DOHH2 (cell line): ENCODE data around the gene EHBP1L1.
A peak's percentile ranks its signal among the peaks of the same experiment; 100 is the strongest.

Experiments
- H3F3A ChIP-seq: fragments of 200-600 bp; sonication (generic), shearing (Covaris generic); 2 replicates; pipeline ENCODE4 v1.6.0; 2016; ENCODE audit warnings: antibody characterized with exemption, mild to moderate bottlenecking; ENCODE audit not compliant: control insufficient read depth, insufficient read depth
- H3K27ac ChIP-seq: fragments of 200-600 bp; sonication (generic); 2 replicates; pipeline ENCODE4 v1.5.1; 2014; ENCODE audit warnings: low read depth, mild to moderate bottlenecking, low read length, moderate library complexity
- H3K27me3 ChIP-seq: fragments of 200-600 bp; sonication (generic); 2 replicates; pipeline ENCODE4 v1.6.1; 2014; ENCODE audit warnings: mild to moderate bottlenecking, low read length, mixed read lengths; ENCODE audit not compliant: control insufficient read depth
- H3K36me3 ChIP-seq: fragments of 200-600 bp; sonication (generic); 2 replicates; pipeline ENCODE4 v1.6.1; 2014; ENCODE audit warnings: mild to moderate bottlenecking, low read length, moderate library complexity, mixed read lengths; ENCODE audit not compliant: control insufficient read depth
- H3K4me1 ChIP-seq: fragments of 200-600 bp; sonication (generic); 2 replicates; pipeline ENCODE4 v1.6.1; 2014; ENCODE audit warnings: mild to moderate bottlenecking, low read length, mixed read lengths; ENCODE audit not compliant: control insufficient read depth
- H3K4me2 ChIP-seq: fragments of 200-600 bp; sonication (generic); 2 replicates; pipeline ENCODE4 v1.6.0; 2014; ENCODE audit warnings: mild to moderate bottlenecking, low read length, moderate library complexity
- H3K4me3 ChIP-seq: fragments of 200-600 bp; sonication (generic); 2 replicates; pipeline ENCODE4 v1.5.1; 2014; ENCODE audit warnings: mild to moderate bottlenecking, low read length, mixed read lengths
- H3K79me2 ChIP-seq: fragments of 200-600 bp; sonication (generic); 2 replicates; pipeline ENCODE4 v1.6.1; 2014; ENCODE audit warnings: mild to moderate bottlenecking, low read length, mixed read lengths; ENCODE audit not compliant: control insufficient read depth
- H3K9me2 ChIP-seq: fragments of 200-600 bp; sonication (generic); replicated peaks from 2 replicates; pipeline ENCODE4 v1.6.1; 2014; ENCODE audit warnings: mild to moderate bottlenecking, low read length, mixed read lengths; ENCODE audit not compliant: control insufficient read depth
- H3K9me3 ChIP-seq: fragments of 200-600 bp; sonication (generic); 2 replicates; pipeline ENCODE4 v1.6.1; 2014; ENCODE audit warnings: antibody characterized with exemption, low read length, mixed read lengths; ENCODE audit not compliant: control insufficient read depth, insufficient read depth
- H4K20me1 ChIP-seq: fragments of 200-600 bp; sonication (generic); 2 replicates; pipeline ENCODE4 v1.6.0; 2014; ENCODE audit warnings: low read depth, mild to moderate bottlenecking, antibody characterized with exemption, low read length, moderate library complexity; ENCODE audit not compliant: control insufficient read depth, insufficient read depth
- CTCF ChIP-seq: fragments of 200-600 bp; sonication (generic); IDR thresholded peaks from one replicate; pipeline ENCODE4 v1.5.1; 2014; ENCODE audit warnings: antibody characterized with exemption, mild to moderate bottlenecking, low read depth, low read length; ENCODE audit not compliant: poor library complexity, severe bottlenecking
- EZH2phosphoT487 ChIP-seq: fragments of 200-600 bp; sonication (generic); IDR thresholded peaks from 2 replicates; pipeline ENCODE4 v1.6.1; 2017; ENCODE audit warnings: borderline replicate concordance, mild to moderate bottlenecking, antibody characterized with exemption, low read length, moderate library complexity, mixed read lengths

The EHBP1L1 gene

GRCh38 chr11:65556470-65557279 lies 19.2 kb upstream of the EHBP1L1 start:
- Histone ChIP-seq H4K20me1 (no peaks in the 10 kb centered on the region), H3K9me3 (no peaks in the 10 kb centered on the region), H3K4me3 (no peak overlapping the region), H3K27ac (no peak overlapping the region), H3K9me2 (no peaks in the 10 kb centered on the region), H3K36me3 (no peaks in the 10 kb centered on the region), H3K27me3 (no peaks in the 10 kb centered on the region), H3K4me1 (peaks cover 45% of the 10 kb centered on the region), H3F3A (peaks cover 7% of the 10 kb centered on the region), H3K79me2 (no peaks in the 10 kb centered on the region), H3K4me2 (peak overlapping the region; percentile 37; the same call in 1 of the 2 replicates)
- no peak for TF ChIP-seq EZH2phosphoT487
- no peak for TF ChIP-seq CTCF

- Histone ChIP-seq H4K20me1 (no peaks in the 10 kb centered on the region), H3K9me2 (no peaks in the 10 kb centered on the region), H3K9me3 (no peaks in the 10 kb centered on the region), H3K4me2 (peak overlapping the region; percentile 67; the same call in 1 of the 2 replicates), H3F3A (peaks cover 5% of the 10 kb centered on the region; the same call in 1 of the 2 replicates), H3K79me2 (no peaks in the 10 kb centered on the region), H3K36me3 (no peaks in the 10 kb centered on the region), H3K27ac (no peak overlapping the region), H3K4me1 (peaks cover 37% of the 10 kb centered on the region), H3K4me3 (peak overlapping the region; percentile 65), H3K27me3 (no peaks in the 10 kb centered on the region)
- TF ChIP-seq EZH2phosphoT487 (no peak), CTCF (no peak)
Measured at GRCh38 chr11:65557280-65558001, 18.4 kb upstream of the EHBP1L1 start.

- no peaks in the 10 kb centered on the region for H3K36me3 ChIP-seq
- H3K4me1 ChIP-seq, result peaks cover 29% of the 10 kb centered on the region
- H3F3A ChIP-seq, result no peaks in the 10 kb centered on the region
- no peaks in the 10 kb centered on the region for H3K27me3 ChIP-seq
- TF ChIP-seq EZH2phosphoT487 (no peak), CTCF (no peak)
- H3K79me2 ChIP-seq, result no peaks in the 10 kb centered on the region
- H3K4me3 ChIP-seq, result peak within 1 kb of the TSS; percentile 65
- no peaks in the 10 kb centered on the region for H3K9me2 ChIP-seq
- no peaks in the 10 kb centered on the region for H4K20me1 ChIP-seq
- peak within 1 kb of the TSS; percentile 67 for H3K4me2 ChIP-seq
- no peak within 1 kb of the TSS for H3K27ac ChIP-seq
- H3K9me3 ChIP-seq, result no peaks in the 10 kb centered on the region
Measured at GRCh38 chr11:65558002-65558929, 17.6 kb upstream of the EHBP1L1 start, which contains the start of gene LTBP3. LTBP3 (minus strand) TSS chr11:65558359; CDS start chr11:65557959, 400 bp downstream.
